ENCODE results near the gene IL31RA.

DNA sequence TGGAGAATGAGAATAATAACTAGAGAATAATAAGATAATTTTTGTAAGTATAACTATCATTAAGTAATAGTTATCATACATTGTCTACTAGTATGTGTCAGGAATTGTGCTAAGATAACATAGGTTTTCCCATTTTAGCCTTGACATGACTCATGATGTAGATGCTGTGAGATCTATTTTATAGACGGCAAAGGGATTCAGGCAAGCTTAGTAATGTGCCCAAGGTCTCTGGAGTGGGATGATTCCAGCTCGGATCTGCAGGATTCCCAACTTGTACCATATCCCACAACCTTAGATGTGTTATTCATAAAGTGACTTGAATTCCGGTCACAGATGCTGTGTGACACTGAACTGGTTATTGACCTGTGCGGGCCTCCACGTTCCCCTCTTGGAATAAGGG is 51.5 kb downstream of the IL31RA start:
- TF ChIP-seq, protein P1, sequence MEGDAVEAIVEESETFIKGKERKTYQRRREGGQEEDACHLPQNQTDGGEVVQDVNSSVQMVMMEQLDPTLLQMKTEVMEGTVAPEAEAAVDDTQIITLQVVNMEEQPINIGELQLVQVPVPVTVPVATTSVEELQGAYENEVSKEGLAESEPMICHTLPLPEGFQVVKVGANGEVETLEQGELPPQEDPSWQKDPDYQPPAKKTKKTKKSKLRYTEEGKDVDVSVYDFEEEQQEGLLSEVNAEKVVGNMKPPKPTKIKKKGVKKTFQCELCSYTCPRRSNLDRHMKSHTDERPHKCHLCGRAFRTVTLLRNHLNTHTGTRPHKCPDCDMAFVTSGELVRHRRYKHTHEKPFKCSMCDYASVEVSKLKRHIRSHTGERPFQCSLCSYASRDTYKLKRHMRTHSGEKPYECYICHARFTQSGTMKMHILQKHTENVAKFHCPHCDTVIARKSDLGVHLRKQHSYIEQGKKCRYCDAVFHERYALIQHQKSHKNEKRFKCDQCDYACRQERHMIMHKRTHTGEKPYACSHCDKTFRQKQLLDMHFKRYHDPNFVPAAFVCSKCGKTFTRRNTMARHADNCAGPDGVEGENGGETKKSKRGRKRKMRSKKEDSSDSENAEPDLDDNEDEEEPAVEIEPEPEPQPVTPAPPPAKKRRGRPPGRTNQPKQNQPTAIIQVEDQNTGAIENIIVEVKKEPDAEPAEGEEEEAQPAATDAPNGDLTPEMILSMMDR (IDR thresholded peaks at IDR 0.05; ENCODE audit: insufficient read depth, low read depth, low read length), result no peak
- no peak for TF ChIP-seq EZH2 (IDR thresholded peaks at IDR 0.05; ENCODE audit: insufficient read depth, low read length)
